Measurements from ENCODE around the gene CLDN11.

The CLDN11 gene

DNA sequence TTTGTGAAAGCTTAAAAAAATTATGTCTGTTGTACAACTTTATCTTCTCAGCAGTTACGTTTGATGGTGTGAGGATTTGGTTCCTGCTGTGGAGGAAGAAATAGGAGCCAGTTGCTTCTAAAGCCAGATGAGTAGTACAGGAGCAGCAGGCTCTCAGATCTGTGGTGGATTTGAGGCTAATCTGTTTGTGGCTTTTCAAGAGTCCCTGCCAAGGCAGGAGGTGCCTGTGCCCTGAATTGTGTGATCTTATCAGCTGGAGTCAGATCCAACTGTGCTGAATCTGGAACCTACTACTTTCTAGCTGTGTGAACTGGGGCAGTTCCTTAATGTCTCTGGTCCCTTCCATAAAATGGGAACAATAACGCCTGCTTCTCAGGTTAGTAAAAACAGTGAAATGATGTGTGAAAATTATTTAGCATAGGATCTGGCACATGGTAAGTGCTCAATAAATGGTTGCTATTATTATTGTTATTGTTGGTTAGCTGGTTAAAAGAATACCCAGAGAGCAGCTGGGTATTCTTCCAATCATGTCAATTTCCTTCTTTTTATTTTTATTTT is 7.7 kb downstream of the CLDN11 start:
- DNase-seq (ENCODE audit: low read depth in 2 of 2): no peak

DNA sequence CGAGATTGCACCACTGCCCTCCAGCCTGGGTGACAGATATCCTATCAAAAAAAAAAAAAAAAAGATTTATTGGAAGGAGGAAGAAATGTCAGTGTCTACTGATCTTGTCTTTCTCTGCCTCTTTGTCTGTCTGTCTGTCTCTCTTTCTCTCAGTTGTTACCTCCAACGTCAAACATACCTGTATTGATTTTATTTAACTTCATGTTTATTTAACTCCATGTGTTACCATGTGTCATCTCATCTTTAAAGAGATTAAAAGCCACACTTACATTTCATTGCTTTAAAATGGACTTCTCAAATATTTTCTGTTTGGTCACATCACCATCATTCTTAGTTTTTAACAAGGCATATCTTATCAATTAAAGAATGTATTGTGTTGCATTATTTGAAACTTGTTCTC is 9.4 kb downstream of the CLDN11 start:
- DNase-seq (ENCODE audit: low read depth in 2 of 2): no peak

DNA sequence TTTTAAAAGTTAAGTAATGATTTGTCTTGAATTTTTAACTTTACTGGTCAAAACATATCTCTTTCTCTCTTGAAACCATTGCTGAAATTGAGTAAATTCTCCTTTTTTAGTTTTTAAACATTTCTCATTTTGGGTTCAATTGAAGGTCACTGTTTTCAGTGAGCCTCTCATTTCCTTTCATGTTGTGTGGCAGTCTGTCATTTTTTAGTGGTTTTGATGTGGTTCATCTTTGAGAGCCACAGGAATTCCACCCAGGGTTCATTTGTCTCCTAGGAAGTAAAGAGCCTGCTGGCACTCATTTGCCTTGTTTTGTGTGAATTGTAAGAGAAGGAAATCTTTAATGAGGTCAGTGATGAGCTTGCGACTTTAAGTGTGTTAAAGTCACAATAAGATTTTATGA is 10.4 kb downstream of the CLDN11 start:
- no peak for DNase-seq (ENCODE audit: low read depth in 2 of 2)

DNA sequence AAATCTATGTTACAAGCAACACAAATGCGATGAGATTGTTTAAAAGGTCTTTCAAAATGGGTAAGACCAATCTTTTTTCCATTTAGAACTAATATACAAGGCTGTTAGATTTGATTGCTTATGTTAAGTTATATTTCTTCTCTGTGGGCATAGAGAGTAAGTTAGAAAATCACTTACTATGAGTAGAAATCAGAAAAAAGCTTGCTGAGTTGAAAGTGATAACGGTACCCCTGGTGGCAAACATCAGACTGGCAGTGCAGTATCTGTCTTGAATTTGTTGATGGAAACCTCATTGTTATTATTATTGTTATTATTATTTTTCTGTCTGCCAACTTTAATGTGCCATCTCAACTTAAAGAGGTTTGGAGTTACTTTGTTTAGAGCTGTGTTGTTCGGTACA is 12.4 kb downstream of the CLDN11 start:
- no peak for DNase-seq (ENCODE audit: low read depth in 2 of 2)

DNA sequence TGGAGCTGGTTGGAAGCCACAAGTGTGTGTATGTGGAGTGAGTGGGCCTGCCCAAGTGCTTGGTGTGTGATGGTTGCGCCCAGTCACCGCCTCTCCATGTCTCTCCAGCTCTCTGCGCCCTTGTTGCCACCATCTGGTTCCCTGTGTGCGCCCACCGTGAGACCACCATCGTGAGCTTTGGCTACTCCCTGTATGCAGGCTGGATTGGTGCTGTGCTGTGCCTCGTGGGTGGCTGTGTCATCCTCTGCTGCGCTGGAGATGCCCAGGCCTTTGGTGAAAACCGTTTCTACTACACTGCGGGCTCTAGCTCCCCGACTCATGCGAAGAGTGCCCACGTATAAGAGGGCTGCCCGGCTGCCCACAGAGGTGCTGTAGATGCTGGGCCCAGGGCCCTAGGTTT is 13.7 kb downstream of the CLDN11 start:
- no peak for DNase-seq (ENCODE audit: low read depth in 2 of 2)

DNA sequence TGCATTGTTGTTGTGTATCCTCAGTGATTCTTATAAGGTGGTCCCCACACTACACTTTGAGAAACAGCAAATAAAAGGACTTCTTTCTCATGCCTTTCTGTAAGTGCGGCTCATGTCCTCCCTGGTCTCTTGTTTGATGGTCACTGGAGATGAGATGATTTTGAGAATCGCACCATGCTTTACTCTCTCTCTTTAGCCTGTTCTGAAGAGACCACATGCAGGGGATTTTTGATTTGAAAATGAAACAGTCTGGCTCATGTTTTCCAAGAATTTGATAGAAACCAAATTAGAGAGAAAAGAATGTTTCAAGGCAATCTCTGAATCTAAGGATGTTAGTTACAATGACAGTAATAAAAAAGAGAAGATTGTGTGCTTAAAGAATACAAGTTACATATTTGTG is 18.0 kb downstream of the CLDN11 start:
- no peak for DNase-seq (ENCODE audit: low read depth in 2 of 2)

DNA sequence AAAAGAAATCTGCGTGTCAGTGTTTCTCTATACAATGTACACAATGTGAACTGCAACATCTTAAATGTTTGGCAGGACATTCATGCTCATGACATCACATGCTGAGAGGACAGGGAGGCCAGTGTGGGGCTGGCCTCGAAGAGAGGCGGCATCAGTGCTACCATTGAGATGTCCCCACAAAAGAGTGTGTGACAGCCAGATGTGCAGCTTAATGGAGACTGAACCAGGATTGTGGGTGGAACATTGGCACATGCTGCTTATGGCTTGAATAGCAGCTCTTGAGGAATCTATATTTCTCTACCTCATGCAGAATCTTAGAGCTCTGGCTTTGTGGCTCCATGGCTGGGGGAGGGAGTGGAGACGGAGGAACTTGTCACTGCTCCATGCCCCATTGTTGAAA is 18.5 kb downstream of the CLDN11 start:
- no peak for DNase-seq (ENCODE audit: low read depth in 2 of 2)

DNA sequence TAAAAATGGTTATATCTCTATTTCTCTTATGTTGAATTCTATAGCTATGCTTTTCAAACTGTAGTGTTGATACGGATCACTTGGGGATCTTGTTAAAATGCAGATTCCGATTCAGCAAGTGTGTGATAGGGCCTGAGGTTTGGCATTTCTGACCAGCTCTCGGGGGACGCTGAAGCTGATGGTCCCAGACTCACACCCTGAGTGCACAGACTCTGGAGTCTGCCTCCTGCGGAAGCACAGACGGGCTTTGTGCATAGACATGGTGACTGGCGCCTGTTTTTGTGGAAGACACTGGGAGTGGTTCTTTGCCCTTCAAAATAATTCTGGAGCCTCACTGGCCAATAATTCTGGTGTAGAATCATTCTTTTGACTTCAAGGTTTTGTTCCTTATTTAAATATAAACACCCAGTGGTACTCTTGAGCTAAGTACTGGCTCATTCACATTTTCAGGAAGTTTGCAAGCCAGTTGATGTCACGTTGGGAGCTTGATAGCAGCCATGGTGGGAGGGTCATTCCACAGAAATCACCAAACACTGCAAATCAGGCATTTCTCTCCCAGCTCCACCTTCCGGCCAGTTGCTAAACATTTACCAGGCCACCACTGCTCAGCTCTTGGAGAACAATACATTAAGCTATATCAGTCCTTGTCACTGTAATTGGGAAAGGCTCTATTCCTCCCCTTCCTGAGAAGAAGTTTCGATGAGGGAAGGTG is 19.2 kb downstream of the CLDN11 start:
- no peak for DNase-seq (ENCODE audit: low read depth in 2 of 2)

DNA sequence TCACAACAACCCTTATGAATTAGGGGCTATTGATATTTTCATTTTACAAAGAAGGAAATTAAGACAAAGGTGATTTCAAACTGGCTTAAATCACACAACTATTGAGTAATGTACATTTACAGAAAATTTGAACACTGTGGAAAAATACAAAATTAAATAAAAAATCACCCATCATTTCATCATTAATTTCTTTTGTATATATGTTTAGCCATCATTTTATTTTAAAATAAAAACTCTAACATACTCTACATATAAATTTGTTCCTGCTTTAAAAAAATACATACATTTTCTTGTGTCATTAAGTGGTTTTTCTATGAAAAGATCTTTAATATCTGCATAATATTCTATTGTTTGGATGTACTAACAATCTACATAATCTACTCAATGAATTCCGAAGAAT is 20.2 kb downstream of the CLDN11 start:
- no peak for DNase-seq (ENCODE audit: low read depth in 2 of 2)

DNA sequence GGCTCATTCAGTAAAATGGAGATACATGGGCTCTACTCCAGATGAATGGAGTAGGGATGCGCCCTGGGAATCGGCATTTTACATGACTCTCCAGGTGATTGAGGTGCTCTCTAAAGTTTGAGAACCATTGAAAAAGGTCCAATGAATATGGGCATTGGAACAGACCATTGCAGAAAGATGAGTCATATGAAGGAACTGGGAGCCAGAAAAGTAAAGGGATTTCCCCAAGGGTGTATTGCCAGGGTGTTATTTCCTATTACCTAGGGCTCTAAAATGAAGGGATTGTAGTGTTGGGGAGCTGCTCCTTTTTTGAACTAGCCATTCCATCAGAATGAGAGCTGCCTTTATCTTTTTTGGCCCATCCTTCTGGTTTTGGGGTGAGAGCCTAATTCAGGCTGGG is 21.7 kb downstream of the CLDN11 start:
- DNase-seq (ENCODE audit: low read depth in 2 of 2): no peak

DNA sequence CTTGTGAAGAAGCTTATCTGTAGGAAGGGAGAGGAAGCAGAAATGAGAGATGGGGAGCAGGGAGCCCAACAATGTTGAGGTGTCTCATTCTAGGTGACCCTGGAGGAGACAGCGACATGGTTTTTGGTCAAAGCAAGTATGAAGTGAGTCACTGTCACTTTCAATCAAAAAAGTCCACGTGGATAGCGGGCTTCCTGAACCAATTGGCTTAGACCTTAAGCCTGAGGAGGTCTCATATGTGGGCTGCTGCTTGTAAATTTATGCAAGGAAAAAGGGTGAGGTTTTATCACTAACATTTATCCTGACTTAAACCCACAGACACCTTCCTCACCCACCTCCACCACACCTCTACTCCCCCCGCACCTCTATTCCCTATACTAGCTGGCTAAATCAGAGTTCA is 22.7 kb downstream of the CLDN11 start:
- no peak for DNase-seq (ENCODE audit: low read depth in 2 of 2)

DNA sequence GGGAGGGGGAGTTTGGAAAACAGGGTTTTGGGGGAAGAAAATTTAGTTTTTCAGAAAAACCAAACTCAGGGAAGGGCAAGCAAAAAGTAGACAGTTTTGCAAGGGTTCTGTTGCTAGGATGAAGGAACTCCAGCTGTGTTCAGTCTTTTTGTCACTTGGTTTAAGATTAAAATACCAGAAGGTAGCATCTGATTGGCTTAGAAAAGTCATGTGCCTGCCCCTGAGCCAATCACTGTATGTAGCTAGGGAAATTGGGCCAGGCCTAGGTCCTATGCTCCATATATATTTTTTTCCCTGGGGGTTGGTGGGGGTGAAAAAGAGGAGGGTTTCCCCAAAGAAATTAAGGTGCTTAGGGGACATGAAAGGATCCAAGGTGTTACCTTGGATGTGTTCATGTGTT is 24.3 kb downstream of the CLDN11 start:
- no peak for DNase-seq (ENCODE audit: low read depth in 2 of 2)

DNA sequence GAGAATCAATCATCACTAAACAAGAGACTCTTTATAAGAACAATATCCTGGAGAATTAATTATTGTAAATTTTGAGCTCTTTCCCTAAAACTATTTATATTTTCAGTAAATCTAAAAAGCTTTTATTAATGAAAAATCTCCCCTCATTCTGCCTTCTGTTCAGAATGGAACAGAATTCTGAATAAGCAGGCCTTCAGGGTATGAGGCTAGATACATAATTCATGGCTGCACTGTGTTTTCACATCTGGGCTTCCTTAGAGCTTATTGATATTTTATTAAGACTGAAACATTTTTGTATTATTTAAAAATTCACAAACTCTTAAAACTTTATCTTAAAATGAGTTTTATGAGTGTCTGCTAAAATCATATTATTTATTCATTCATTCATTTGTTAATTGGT is 24.8 kb downstream of the CLDN11 start:
- no peak for DNase-seq (ENCODE audit: low read depth in 2 of 2)

DNA sequence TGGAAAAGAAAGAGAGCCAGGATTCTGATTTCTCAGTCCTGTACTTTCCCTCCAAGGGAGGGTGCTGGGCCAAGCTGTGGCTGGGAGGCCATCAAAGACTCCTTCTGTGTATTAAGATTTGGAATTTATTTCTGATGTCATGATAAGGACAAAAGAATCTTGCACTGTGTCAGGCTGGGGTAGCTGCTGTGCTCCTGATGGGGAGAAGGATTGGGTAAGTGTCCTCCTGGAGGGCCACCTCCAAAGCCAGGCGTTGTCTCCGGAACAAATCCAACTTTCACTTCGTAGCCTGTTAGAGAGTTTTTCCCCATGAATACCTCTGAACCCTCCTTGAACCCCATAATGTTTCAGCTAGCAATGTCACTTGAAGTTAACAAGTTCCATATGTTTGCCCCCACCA is 29.9 kb downstream of the CLDN11 start:
- DNase-seq (ENCODE audit: low read depth in 2 of 2): no peak

DNA sequence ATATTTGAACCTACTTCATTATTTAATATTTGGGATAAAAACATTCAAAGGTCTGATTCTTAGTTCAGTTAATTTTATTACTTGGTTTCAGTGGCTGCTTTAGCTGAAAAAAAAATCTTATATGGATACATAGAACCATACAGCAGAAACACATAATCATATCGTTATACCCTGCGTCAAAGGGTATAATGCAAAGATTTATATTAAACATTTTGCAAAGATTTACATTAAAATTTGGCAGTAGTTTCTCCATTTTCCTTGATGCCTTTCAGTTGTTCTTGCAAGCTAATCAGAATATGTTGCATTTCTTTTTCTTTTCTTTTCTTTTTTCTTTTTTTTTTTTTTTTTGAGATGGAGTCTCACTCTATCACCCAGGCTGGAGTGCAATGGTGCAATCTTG is 31.4 kb downstream of the CLDN11 start:
- DNase-seq (ENCODE audit: low read depth in 2 of 2): no peak

DNA sequence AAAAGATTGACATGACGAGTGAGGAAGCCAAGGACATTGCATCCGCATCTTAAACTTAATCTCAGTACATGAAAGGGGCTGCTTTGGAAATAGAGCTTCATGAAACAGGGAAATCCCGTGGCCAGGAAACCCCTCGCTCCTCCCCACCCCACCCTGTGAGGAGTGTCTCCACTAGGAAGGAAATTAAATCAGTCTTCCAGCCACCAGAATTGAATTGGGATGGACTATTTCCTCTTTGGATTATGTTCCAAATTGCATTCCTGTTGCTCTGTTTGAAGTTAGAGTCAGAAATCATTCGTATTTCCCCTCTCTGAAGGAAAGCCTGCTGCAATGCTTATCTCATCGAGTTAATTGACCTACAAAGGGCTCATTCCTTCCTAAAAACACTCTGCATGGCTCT is 35.8 kb downstream of the CLDN11 start:
- DNase-seq (ENCODE audit: low read depth in 2 of 2): no peak

DNA sequence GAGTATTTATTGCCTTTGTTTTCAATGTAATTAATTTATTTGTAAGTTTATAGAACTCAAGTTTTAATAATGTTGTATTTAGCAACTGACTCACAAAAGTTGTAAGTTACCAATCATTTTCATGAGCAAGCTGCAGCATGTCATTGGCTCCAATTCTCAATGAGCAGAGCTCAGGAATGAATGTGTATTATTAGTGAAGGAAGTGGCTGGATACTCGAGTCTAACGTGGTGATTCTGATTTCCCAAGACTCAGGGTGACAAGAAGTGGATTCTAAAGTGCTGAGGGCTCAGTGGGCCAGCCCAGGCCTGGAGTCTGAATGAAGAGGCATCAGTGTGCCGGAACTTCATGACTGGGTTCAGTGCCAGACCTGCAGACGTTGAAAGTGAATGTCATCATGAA is 39.6 kb downstream of the CLDN11 start:
- no peak for DNase-seq (ENCODE audit: low read depth in 2 of 2)

DNA sequence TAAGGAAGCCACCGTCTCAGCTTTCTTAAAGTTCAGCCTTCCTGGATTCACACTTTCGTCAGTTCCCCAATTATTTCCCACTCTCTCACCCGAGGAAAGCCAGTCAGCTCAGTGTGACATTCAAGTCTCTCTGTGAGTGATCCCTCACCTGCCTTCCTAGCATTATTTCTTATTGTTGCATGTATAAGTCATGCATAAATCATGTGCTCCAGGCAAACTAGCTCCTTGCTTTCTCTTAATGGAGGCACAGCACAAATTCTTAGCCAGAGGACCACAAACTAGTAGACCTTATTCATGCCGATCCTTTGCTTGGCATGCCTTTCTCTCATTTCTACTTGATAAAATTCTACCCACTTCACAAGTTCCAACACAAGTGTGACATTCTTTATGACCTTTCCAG is 44.3 kb downstream of the CLDN11 start:
- DNase-seq (ENCODE audit: low read depth in 2 of 2): no peak

DNA sequence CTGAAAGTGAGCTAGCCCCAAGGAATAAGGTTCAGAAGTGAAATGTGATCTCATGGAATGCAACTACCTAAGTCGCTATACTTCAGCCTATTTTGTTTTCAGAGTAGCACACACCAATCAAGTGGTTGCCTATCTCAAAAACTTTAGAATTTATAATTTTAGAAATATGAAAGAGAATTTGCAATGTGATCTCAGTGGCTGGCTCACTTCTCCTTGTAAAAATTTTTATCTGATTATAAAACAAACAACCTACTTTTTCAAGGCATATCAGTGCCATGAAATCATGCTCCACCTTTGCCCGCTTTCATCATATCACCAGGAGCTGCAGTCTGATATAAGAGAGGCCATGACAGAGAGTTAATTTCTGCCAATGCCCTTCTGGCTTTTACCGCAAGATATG is 47.3 kb downstream of the CLDN11 start:
- DNase-seq (ENCODE audit: low read depth in 2 of 2): no peak

DNA sequence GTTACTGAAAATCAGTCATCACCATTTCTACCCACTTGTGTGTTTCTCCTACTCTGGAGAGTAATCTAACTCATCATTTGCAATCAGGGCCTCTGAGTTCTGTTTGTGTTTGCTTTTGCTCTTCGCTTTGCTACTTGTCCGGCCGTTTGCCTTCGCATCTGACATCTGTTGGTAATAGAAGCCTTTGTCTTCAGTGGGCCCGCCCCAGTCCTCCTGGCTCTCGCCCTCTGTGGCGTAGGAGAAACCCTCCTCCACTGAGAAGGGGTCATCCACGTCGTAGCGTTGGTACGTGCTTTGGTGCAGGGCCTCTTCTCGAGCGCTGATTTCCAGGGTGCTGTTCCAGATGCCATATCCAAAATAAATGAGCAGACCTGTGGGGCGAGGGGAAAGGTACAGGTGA is 48.3 kb downstream of the CLDN11 start:
- no peak for DNase-seq (ENCODE audit: low read depth in 2 of 2)

DNA sequence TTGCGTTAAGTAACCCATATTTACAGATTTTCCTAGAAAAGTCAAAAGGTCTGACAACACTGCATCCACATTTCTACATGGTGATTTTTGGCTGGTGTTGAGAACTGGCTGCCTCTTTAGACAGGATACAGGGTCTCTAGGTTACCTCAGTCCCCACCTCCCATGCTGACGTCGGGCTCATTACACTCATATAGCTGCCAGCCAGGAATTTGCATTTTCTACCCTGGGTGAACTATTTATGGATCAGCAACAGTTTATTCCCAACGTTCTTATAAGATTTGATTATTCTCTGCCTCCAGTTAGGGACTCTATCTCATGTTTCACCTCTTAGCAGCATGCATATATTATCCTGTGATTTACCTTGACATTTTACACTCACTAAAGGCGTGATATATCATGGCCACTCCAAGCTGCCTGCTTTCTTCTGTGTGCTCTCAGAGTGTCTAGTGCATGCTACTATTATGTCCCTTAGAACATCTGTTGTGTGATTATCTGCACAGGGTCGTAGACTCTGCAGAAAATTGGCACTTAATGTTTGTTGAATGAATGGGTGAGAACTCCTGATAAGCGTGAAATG is 49.0 kb downstream of the CLDN11 start:
- DNase-seq (ENCODE audit: low read depth in 2 of 2): no peak

DNA sequence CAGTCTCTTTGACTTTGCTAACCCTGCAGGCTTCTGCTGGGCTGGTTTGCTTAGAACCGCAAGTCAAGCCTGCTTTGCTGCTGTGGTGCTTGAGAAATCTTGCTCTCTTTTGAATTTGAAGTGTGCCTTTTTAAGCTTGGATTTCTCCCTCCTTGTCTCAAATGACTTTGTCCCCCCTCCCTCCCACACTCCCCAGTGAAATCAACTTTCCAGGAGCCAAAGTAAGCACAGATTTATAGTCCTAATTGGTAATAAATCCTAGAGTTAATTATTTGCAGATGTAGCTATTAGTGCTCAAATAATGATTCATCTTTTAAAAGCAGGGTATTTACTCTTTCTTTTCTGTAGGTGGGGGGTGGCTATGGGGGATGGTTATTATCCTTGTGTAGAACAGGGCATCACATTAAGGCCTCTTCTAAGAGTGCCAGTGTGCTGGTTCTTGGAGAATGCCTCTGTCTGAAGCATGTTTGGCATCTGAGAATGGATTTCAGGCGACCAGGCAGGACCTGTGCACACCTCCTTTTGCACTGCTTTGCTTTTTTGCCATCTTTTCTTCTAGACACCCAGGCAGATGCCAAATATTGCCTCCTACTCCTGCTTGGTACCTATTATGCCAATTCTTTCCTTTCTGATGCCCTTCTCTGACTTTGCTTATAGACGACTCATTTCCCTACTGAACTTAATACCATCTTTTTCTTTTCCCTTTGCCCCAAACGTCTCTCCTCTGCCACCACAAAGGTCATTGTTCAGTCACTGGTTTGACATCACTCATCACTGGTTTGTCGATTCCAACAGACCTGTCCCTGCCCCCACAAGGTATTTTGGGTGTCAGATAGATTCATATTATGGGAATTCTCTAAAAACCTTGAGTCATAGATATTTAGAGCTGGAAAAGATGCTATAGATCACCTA is 50.7 kb downstream of the CLDN11 start:
- DNase-seq (ENCODE audit: low read depth in 2 of 2): no peak

All from stimulated activated CD4-positive, alpha-beta T cell treated with anti-CD3 and anti-CD28 coated beads, Interleukin-1b, Interleukin-23, amount 100 ng/mL, for 1 hour (primary cell).